Gastroesophageal sphincter (tissue), 3 donors: ENCODE results near the gene CDC7.

Experiments
- POLR2A ChIP-seq, 2 donors: fragments of 450-650 bp; IDR thresholded peaks; one replicate each; pipeline ENCODE4 v1.6.1; 2017; ENCODE audit warnings: antibody characterized with exemption in 2 of 2, mild to moderate bottlenecking in 2 of 2, moderate library complexity in 1 of 2
- POLR2AphosphoS5 ChIP-seq: sonication (generic); formaldehyde crosslinking; IDR thresholded peaks from one replicate; pipeline ENCODE4 v1.6.1; 2017; ENCODE audit warnings: antibody characterized with exemption
- TF ChIP-seq, protein P1 (sequence below), 4 experiments: fragments of 200-600 bp in 2 of 4; fragments of 450-650 bp in 2 of 4; sonication (generic) in 1 of 4; IDR thresholded peaks; one replicate each; pipeline ENCODE4 v1.5.1; 2017 to 2019; ENCODE audit warnings: antibody characterized with exemption in 4 of 4, mild to moderate bottlenecking in 2 of 4, moderate library complexity in 2 of 4

DNA sequence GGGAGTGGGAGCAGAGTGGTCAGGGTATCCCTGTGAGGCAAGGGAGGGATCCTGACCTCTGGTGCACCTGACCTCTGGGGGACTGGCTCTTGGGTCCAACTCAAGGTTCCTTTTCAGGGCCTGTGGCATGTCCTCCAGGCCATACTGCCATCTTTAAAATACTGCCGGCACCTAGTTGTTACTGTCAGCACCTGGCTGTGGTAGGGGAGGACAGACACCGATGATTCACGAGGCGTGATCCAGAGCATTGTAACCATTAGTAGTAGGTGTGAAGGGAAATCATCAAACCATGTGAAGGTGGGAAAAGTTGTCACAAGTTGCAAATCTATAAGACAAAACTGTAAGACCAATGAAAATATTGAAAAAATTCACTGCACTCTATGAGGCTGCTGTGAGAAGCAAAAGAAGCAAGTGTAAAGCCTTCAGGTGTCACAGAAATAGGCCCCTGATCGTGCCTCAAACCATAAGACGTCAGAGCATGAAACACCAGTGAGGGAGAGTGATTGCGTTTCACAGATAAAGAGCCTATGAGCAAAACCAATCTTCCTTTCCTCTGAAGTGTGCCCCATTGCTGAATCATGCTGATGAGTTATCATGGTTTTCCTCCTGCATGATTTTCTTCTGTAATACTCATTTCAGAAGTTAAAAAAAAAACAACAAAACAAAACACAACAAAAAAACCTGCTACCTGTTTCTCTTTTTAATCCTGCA, 55.3 kb downstream of the CDC7 start:
- TF ChIP-seq, protein P1, sequence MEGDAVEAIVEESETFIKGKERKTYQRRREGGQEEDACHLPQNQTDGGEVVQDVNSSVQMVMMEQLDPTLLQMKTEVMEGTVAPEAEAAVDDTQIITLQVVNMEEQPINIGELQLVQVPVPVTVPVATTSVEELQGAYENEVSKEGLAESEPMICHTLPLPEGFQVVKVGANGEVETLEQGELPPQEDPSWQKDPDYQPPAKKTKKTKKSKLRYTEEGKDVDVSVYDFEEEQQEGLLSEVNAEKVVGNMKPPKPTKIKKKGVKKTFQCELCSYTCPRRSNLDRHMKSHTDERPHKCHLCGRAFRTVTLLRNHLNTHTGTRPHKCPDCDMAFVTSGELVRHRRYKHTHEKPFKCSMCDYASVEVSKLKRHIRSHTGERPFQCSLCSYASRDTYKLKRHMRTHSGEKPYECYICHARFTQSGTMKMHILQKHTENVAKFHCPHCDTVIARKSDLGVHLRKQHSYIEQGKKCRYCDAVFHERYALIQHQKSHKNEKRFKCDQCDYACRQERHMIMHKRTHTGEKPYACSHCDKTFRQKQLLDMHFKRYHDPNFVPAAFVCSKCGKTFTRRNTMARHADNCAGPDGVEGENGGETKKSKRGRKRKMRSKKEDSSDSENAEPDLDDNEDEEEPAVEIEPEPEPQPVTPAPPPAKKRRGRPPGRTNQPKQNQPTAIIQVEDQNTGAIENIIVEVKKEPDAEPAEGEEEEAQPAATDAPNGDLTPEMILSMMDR (IDR thresholded peaks at IDR 0.05) = no peak
- no peak for TF ChIP-seq POLR2A (IDR thresholded peaks at IDR 0.05)
- no peak for TF ChIP-seq POLR2AphosphoS5
